Nephron progenitor cell (in vitro differentiated cells): Measurements from ENCODE around the gene SOX1.

Experiments
- DNase-seq: peaks from one replicate; pipeline ENCODE4 v3.0.0; 2021
- H3K27ac Mint-ChIP-seq: 2 replicates; pipeline ENCODE4 v1.8.0; 2021; ENCODE audit warnings: mild to moderate bottlenecking, moderate library complexity, mixed read lengths
- H3K27me3 Mint-ChIP-seq: 2 replicates; pipeline ENCODE4 v1.8.0; 2021; ENCODE audit warnings: mild to moderate bottlenecking, low read depth, mixed read lengths; ENCODE audit not compliant: poor library complexity
- H3K36me3 Mint-ChIP-seq: 2 replicates; pipeline ENCODE4 v1.8.0; 2021; ENCODE audit warnings: low read depth, mixed read lengths
- H3K4me1 Mint-ChIP-seq: 2 replicates; pipeline ENCODE4 v1.8.0; 2021; ENCODE audit warnings: mixed read lengths
- H3K4me3 Mint-ChIP-seq: 2 replicates; pipeline ENCODE4 v1.8.0; 2021; ENCODE audit warnings: mild to moderate bottlenecking, moderate library complexity, mixed read lengths
- H3K9me3 Mint-ChIP-seq: 2 replicates; pipeline ENCODE4 v1.8.0; 2021; ENCODE audit warnings: mild to moderate bottlenecking, moderate library complexity, mixed read lengths
- CTCF ChIP-seq: fragments of 200-600 bp; sonication (generic); IDR thresholded peaks from 2 replicates; pipeline ENCODE4 v1.5.0; 2021; ENCODE audit warnings: antibody characterized with exemption

The SOX1 gene

GRCh38 chr13:112053744-112054615 lies 13.0 kb upstream of the SOX1 start:
- no peak for TF ChIP-seq CTCF
- Mint-ChIP-seq H3K4me1 (peaks cover 5% of the 10 kb centered on the region), H3K36me3 (no peaks in the 10 kb centered on the region), H3K27ac (no peak overlapping the region), H3K27me3 (peaks cover 100% of the 10 kb centered on the region), H3K4me3 (no peak overlapping the region), H3K9me3 (peaks cover 5% of the 10 kb centered on the region)
- DNase-seq, result no peak

GRCh38 chr13:112054616-112055015 lies 12.3 kb upstream of the SOX1 start:
- H3K36me3 Mint-ChIP-seq, result no peaks in the 10 kb centered on the region

GRCh38 chr13:112055036-112055914 lies 11.7 kb upstream of the SOX1 start:
- DNase-seq, result no peak
- TF ChIP-seq CTCF, result no peak
- peaks cover 5% of the 10 kb centered on the region for H3K9me3 Mint-ChIP-seq
- H3K27me3 Mint-ChIP-seq, result peaks cover 100% of the 10 kb centered on the region
- H3K27ac Mint-ChIP-seq, result no peak overlapping the region
- H3K4me3 Mint-ChIP-seq, result no peak overlapping the region
- H3K36me3 Mint-ChIP-seq, result no peaks in the 10 kb centered on the region
- peaks cover 5% of the 10 kb centered on the region for H3K4me1 Mint-ChIP-seq

More at GRCh38 chr13:112054616-112055015, 12.3 kb upstream of the SOX1 start:
- peaks cover 5% of the 10 kb centered on the region for H3K4me1 Mint-ChIP-seq
- no peak overlapping the region for H3K27ac Mint-ChIP-seq
- DNase-seq, result no peak
- H3K27me3 Mint-ChIP-seq, result peaks cover 100% of the 10 kb centered on the region
- no peak for TF ChIP-seq CTCF
- no peak overlapping the region for H3K4me3 Mint-ChIP-seq
- H3K9me3 Mint-ChIP-seq, result peaks cover 5% of the 10 kb centered on the region

- TF ChIP-seq CTCF, result no peak
- Mint-ChIP-seq H3K27ac (no peak overlapping the region), H3K9me3 (peaks cover 5% of the 10 kb centered on the region), H3K4me3 (no peak overlapping the region), H3K4me1 (peaks cover 5% of the 10 kb centered on the region), H3K36me3 (no peaks in the 10 kb centered on the region), H3K27me3 (peaks cover 100% of the 10 kb centered on the region)
- no peak for DNase-seq
Observed at GRCh38 chr13:112055915-112056269, 11.1 kb upstream of the SOX1 start.

GRCh38 chr13:112056284-112056727 lies 10.6 kb upstream of the SOX1 start:
- peaks cover 100% of the 10 kb centered on the region for H3K27me3 Mint-ChIP-seq
- TF ChIP-seq CTCF, result no peak
- H3K9me3 Mint-ChIP-seq, result peaks cover 5% of the 10 kb centered on the region
- no peak overlapping the region for H3K27ac Mint-ChIP-seq
- DNase-seq, result no peak
- no peaks in the 10 kb centered on the region for H3K36me3 Mint-ChIP-seq
- H3K4me3 Mint-ChIP-seq, result no peak overlapping the region
- H3K4me1 Mint-ChIP-seq, result peaks cover 5% of the 10 kb centered on the region
